AG08395 (cell line): ENCODE data around the gene FFAR2.

Experiments used
- DNase-seq: peaks from one replicate; pipeline ENCODE4 v3.0.0; 2012; ENCODE audit warnings: mixed read lengths, low spot score

FFAR2 gene

DNA sequence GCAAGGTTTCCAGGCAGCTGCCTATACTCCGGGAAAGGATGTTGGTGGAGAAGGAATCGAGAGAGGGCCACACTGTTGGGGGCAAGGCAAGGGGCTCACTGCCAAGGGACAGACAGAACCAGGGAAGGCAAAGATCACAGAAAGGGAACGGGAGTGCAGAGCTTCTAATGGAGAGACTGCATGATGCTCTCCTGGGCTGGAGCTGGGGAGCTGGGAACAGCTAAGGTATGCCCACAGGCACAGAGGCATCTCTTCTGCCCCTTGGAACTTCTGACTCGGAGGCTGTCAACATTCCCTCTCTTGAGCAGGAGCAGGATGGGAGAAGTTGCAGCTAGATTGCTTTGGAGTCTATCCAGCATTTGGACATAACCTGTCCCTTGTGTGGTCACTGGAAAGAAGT, 22.4 kb upstream of the FFAR2 start:
- no peak for DNase-seq

DNA sequence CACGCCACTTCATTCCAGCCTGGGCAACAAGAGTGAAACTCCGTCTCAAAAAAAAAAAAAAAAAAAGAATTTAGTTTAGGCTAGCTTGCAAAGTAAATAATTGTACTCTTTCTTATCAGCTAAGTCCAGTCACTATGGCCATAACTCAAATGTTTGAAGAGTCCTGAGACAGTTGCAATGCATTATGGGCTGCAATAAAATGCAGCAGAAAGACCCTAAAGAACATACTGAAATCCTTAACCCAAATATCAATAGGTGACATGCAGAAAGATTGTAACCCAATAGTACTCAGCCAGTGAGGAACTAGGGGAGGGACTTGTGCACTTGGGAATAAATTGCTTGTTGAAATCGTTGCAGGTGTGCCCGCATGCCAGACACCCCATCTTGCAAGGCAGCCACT, 20.9 kb upstream of the FFAR2 start:
- DNase-seq, result no peak

DNA sequence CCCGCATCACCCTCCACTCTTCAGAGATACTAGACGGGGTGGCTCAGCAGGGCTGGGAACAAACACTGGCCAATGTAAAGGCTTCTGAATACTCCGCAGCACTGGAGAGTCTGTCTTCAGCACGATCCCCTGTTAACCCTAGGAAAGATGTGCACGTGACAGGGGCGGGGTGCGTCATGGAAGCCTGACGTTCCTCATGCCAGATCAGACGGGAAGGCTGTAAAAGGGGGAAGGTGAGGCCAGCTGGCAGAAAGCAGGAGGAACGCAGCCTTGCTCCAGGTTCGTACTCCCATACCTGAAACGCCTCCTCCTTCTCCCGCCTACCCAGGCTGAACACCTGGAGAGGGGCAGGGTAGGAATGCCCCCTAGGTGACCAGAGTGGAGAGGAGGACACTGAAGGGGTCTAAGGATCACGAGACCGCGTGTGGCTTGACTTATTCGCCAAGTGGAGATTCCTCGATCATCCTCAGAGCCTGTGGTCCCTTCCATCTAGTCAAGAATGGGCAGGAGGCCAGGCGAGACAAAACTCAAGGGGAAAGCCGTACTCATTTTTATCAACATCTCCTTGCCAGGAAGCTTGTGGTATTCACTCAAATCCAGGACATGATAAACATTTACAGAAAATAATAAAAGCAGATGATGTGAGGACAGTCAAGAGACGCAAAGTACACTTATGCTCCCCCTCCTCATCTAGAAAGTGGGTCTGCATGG, 18.2 kb upstream of the FFAR2 start:
- DNase-seq, result no peak

DNA sequence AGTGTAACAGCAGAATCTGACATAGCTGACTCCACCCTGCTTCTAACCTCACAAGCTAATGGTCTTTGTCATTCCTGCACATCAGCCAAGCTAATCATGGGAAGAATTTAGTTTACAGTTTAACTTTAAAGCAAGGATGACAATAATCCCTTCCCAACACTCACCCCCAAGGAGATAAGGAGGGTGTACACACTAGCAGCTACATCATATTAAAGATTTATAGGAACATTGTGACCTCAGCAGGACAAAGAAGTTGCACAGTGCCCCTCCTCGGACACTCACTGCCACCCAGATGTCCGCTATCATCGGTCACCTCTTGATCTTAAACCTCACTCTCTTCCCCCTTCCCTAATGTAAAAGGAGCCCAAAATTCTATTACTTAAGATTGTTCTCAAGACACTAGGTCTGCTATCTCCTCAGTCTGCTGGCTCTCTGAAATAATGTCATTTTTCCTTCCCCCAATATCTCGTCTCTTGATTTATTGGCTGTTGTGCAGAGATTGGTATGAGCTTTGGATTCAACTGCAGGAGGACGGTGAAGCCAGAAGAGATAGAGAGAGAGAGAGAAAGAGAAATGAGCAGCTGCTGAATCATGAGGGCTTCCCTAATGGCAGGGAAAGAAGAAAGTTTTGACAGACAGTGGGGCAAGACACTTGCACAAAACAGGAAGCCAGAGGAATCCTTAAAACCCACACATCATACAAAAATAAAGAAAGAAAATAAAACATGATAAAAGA, 17.5 kb upstream of the FFAR2 start:
- no peak for DNase-seq

DNA sequence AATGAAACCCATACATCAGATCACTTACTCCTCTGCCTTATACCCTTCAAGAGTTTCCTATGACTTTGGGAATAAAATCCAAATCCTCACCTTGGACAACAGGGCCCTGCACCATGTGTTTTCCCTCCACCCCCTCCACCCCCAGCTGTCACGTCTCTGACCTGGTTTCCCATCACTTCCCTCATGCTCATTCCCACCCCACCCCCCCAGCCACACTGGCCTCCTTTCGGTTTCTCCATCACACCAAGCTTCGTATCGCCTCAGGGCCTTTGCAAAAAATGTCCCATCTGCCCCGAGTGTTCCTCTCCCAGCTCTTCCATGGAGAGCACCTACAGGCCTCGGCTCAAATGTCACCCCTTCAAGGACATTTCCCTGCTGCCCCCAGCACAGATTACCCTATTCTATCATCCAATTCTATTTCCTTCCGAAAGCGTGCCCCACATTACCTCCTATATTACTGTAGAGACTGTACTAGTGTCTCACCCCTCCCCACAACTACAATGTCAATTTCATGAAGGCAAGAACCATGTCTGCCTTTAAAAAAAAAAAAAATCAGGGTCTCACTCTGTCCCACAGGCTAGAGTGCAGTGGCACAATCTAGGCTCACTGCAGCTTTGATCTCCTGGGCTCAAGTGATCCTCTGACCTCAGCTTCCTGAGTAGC, 16.8 kb upstream of the FFAR2 start:
- no peak for DNase-seq

DNA sequence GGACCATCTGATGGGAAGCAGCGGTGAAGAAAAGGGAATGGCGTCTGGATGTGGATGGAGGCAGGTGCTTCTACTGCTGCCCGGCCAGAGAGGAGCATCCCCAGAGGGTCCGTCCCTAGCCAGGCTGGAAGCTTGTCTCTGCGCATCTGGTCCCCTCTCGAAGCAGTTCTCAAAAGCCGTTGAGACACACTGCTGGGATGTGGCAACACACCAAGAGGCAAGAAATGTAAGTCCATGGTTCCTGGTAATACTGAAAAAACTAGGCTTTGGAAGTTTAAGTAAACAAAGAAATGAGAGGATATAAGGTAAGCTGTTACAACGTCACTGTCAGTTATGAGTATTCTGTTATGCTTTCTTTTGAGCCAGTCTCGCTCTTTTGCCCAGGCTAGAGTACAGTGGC, 15.1 kb upstream of the FFAR2 start:
- DNase-seq, result no peak

DNA sequence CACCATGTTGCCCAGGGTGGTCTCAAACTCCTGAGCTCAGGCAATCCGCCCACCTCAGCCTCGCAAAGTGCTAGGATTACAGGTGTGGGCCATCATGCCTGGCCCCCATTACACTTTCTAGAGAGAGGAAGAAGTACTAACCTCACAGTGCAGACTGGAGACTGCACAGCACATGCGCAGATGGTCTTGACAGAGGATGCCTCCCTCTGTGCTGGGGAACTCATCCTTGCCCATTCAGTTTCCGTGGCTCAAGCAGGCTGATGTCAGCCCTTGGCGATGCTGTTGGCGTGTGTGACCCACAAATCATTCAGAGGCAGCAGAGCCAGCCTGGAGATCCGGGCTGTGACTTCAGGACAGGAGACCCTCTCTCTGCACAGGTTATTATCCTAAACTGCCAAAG, 14.6 kb upstream of the FFAR2 start:
- DNase-seq, result no peak

DNA sequence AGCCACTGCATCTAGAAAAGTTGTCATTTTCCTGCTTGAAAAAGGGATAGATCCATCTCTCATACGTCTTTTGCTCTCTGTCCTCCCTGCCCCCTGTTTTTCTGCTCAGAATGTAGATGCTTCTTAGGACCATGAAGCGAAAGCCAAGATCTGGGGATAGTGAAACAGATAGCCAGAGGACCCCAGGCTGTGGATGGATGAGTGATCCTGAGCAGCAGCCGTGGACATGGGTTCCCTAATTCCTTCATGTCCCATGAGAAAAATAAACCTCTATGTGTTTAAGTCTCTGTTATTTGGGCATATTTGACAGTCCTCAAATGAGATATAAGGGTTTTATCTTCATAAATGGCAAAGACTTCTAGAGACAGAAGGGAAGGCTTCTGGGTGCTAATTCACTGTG, 12.2 kb upstream of the FFAR2 start:
- no peak for DNase-seq

DNA sequence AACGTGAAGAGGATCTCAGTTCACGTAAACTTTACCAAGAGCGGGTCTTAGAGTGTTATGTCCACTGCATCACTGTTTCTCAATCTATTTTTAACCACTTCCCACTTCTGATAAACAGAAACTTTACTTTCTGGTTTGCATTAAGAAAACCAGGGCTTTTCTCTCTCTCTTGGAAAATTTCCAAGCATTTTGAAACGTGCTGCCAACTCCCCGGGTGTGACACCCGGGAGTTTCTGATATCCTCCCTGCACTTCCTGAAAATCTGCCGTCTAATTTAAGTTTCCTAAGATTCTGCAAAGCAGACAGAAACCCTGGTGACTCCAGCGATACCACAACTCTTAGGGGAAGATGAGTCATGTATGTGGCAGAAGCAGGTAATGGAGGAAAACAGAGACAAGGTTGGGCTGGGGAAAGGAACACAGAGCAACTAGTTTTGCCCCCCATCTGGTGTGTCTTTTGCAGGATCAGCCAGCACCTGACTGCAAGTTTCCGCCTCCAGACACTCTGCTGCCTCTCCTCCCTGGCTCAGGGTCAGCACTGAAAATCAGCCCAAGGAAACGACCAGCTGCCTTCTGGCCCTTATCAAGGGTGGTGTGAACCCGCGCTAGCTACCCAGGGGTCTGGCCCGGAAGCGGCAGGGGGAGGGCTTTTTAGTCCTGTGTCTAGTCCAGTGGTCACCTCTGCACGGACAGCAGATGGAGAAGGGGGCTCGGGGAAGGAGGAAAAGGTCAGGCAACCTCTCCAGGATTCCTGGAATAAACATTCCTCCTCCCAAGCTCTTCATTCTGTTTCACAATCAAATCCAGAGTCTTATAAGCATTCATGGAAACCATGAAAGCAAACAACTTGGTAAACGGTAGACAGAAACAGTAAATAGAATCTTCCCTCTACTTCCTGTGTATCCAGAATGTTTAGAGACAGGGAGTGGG, 11.3 kb upstream of the FFAR2 start:
- peak; percentile 57 for DNase-seq

DNA sequence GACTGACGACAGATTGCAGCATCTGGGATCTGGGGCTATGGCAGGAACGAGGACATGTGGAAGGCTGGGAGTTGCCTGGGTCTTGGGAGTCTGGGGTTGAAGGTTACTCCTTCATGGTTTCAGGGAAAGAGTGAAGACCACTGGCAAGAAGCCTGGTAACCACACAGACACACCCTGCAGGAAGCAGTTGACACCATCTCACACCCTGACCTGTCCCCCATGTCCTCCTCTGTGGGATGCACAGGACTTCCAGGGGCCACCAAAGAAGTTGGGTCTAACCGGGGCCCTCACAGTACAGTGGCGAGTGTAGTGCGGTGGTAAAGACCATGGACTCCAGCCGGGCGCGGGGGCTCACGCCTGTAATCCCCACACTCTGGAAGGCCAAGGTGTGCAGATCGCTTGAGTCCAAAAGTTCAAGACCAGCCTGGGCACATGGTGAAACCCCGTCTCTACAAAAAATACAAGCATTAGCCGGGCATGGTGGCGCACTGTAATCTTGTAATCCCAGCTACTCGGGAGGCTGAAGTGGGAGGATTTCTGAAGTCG, 10.6 kb upstream of the FFAR2 start:
- DNase-seq, result no peak

DNA sequence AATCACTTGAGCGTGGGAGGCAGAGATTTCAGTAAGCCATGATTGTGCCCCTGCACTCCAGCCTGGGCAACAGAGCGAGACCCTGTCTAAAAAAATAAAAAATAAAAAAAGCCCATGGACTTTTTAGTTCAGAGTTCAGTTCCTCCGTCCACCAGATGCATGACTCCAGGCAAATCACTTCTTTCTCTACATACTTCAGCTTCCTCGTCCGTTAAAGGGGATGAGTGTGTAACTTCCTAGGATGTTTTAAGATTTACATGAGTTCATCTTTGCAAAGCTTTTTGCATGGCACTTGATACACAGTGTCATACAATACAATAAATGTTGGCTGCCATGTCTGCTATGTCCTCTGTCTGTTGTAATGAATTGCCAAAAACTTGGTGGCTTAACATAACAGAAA, 10.0 kb upstream of the FFAR2 start:
- DNase-seq, result no peak

DNA sequence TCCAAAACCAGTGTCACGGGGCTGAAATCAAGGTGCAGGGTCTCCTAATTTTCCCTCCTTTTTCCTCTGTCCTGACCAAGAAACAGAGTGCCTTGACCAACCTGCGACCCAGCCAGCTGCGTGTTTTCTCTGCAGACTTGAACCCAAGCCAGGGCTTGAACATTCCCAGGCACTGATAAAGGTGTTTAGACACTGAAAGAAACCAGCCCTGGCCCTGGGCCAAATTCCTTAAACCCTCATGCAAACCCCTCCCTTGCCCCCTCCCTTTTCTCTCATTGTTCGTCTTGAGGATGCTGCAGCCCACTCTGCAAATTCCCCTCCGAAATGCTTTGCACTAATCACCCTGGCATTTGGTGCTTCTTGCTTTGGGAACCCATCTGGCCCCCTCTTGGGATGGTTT, 9.5 kb upstream of the FFAR2 start:
- DNase-seq, result no peak

DNA sequence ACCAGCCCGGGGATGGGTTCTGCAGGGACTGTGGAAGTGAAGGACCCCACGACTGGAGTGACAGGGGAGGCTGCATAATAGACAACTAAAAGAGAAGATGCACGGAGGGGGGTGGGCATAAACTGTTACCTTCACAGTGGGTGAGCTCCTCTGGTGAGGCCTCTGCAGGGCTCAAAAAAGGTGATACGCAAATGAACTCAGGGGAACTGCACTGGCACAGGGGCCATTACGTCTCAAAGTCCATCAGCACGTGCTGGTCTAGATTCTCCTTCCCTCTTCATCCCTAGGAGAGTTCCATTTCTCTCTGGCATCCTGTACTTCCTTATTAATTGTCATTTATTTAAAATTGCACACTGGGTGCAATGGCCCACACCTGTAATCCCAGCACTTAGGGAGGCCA, 8.1 kb upstream of the FFAR2 start:
- DNase-seq, result no peak

DNA sequence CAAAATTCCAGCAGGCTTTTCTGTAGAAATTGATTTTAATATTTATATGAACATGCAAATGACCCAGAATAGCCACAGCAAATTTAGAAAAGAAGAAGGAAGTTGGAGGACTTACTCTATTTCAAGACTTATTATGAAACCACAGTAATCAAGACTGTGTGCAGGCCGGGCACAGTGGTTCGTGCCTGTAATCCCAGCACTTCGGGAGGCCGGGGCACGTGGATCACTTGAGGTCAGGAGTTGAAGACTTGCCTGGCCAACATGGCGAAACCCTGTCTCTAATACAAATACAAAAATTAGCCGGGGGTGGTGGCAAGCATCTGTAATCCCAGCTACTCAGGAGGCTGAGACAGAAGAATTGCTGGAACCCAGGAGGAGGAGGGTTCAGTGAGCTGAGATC, 6.0 kb upstream of the FFAR2 start:
- DNase-seq, result no peak

DNA sequence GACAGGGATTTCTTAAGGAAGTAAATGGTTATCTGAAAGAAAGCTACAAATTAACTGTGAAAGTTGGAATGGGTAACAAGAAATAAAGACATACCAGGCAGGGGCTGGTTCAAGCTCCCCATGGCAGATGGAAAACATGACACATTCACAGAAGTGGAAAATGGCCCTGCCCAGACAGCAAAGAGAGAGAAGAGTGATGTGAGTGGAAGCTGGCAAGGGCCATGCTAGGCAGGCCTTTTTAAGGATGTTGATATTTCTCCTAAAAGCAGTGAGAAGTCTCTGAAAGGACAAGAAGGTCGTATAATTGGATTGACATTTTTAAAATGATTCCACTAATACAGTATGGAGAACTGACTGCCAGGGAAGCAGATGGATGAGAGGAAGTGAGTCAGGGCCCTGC, 3.3 kb upstream of the FFAR2 start:
- DNase-seq, result no peak

DNA sequence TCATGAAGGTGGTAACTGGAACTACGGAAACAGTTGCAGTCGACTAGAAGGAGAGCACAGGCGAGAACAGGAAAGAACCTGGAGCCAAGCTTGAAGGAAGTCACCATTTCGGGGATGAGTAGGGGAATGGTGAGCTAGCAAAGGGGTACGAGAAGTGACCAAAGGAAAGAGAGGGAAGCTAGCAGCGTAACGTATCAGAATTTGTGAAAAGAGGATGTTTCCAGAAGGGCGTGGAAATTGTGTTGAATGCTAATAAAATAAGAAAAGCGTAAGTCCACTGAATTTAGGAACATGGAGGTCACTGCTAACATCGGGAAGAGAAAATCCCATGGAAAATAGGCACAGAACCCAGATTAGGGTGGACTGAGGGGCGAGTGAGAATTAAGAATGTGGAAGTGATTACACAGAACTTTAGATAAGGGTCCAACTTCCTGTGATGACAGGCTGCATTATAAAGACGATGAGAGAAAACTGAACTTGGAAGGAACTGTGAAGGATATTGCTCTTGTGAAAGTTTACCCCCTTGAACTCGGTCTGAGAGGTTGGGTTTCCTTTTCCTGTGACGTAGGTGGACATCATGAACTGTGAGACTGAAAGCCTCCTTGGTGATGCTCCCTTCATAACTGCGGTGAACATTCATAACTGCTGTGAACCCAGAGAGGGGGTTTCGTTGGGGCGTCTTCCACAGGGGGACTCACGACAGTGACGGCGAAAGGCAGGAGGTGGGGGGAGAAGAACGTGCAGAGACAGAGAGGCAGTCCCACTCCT, 2.0 kb upstream of the FFAR2 start:
- DNase-seq, result no peak

DNA sequence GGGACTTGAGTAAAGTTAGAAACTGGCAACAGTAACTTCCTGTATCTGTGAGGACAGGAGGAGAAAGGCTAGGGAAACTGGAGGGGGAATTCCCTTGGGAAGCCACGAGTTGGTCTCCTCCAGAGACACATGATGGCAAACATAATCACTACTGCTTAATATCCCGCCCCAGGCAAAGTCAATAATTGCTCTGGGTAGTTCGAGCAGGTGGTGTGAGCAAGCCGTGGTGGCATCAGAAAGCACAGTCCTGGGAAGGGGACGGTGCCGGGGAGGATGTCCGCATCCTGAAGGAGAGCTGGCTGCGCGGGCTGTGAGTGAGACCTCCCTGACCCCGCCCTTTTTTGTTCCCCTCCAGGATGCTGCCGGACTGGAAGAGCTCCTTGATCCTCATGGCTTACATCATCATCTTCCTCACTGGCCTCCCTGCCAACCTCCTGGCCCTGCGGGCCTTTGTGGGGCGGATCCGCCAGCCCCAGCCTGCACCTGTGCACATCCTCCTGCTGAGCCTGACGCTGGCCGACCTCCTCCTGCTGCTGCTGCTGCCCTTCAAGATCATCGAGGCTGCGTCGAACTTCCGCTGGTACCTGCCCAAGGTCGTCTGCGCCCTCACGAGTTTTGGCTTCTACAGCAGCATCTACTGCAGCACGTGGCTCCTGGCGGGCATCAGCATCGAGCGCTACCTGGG, 1.4 kb downstream of the FFAR2 start:
- no peak for DNase-seq

DNA sequence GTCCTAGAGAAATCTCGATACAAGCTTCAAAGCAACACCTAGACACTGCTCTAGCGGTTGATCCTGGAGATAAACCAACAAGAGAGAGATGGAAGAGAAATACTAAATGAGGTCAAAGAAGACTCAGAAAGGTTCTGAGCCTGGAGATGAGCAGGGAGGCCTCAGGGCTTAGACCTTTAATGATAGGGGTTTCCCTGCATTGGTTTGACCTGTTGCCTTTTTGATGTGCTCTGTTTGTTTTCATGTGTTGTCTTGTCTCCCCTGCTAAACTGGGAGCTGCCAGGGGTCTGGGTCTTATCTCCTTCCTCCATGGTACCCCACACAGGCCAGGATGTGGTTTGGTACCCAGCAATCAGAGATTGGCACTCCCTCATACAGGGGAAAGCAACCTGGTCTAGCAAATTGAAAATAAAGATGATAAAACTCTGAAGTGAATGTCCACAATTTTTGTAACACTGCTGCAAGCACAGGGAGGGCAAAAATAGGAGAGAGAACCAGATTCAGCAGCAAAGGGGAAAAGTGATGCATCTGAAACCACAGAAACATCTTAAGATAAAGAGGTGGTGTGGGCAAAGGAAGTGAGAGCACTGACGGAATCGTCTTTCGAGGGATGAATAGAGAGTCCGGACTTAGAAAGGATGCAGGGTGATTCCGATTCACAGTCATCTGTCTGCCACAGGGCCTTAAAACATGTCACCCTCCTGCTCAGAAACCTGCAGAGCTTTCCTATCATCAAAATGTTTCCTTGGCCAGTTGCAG, 3.5 kb downstream of the FFAR2 start:
- DNase-seq, result no peak

DNA sequence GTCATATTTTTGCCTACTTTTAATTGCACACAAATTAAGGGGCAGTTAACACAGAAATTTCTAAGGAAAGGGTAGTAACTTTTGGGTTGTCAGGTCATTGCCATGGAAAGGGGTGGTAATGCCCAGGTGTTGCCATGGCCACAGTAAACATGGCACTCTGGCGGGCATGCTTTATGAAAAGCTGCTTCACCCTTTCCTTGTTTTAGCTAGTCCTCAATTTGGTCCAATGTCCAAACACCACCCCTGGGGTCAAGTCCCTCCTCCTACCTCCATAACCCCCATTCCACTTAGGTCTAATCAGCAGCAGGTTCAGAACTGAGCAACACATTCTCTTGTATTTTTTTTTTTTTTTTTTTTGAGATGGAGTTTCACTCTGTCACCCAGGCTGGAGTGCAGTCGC, 6.6 kb downstream of the FFAR2 start:
- DNase-seq, result no peak

DNA sequence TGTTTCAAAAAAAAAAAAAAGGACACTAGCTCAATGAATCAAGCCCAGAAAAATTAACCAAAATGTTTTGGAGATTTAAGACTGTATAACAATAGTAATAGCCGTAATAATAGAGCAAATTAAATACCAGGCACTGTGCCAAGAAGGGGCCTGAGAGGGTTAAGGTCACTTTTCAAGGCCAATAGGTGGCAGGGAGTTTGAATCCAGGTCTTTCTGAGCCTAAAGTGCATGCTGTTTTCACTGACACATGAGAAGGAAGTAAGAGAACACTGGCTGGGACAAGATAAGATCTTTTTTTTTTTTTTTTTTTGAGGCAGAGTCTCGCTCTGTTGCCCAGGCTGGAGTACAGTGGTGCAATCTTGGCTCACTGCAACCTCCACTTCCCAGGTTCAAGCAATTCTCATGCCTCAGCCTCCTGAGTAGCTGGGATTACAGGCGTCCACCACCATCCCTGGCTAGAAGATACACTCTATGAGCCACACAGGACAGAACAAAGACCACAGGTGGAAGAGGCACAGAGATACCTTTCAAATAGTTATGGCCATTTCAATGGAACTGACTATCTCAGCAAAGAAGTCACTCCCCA, 7.7 kb downstream of the FFAR2 start:
- DNase-seq, result no peak
